HCT116 (cell line): ENCODE data around the gene LUZP2. TPM values are rescaled to one million over a fixed set of nuclear protein-coding genes. Genes with fewer than 3 reads are reported as not detected.

Experiments used
- ATAC-seq: fragments of 200-7000 bp; cut with Tn5 transposase; 2 replicates; pipeline ENCODE4 v1.9.1; 2020; ENCODE audit warnings: mild to moderate bottlenecking, moderate library complexity
- BruUV-seq: library from RNA; stranded (reverse); fragments of 400-500 nt; replicated peaks from 2 replicates; lab custom pipeline; 2021; lab: Mats Ljungman, UMichigan
- CTCF ChIA-PET: fragments of 300-600 bp; sonication (Branson Sonifier 250); formaldehyde crosslinking; loops from one replicate; lab custom pipeline; 2021; ENCODE audit warnings: antibody characterized with exemption; lab: Charles Lee
- POLR2A ChIA-PET: fragments of 300-600, 350-600 bp; sonication (Branson Sonifier 250); formaldehyde crosslinking; loops from one replicate; lab custom pipeline; 2021; ENCODE audit warnings: antibody characterized with exemption; lab: Charles Lee
- RAD21 ChIA-PET, 2 experiments: fragments of 300-600 bp; sonication (Branson Sonifier 250); formaldehyde crosslinking; loops; one replicate each; lab custom pipeline; 2023; ENCODE audit warnings: low total read pairs in 2 of 2; ENCODE audit not compliant: uncharacterized antibody in 2 of 2, unreplicated experiment in 2 of 2, low non-redundant PET in 1 of 2; lab: Charles Lee
- DNase-seq: peaks from one replicate; pipeline ENCODE4 v3.0.0-alpha.2; 2010; ENCODE audit warnings: low read depth, low spot score
- H2AFZ ChIP-seq: fragments of 200-600 bp; shearing (Covaris generic), sonication (generic); 2 replicates; pipeline ENCODE4 v1.6.1; 2017; ENCODE audit warnings: low read depth, mixed run types, mixed read lengths, antibody characterized with exemption, low read length; ENCODE audit not compliant: poor library complexity, severe bottlenecking
- H3K27ac ChIP-seq: 2 replicates; pipeline ENCODE4 v1.5.1; 2012; ENCODE audit warnings: low read depth, low read length
- H3K27me3 ChIP-seq: fragments of 200-600 bp; sonication (generic); 2 replicates; pipeline ENCODE4 v1.6.1; 2016; ENCODE audit warnings: mixed run types, low read length, mixed read lengths; ENCODE audit not compliant: insufficient read depth
- H3K36me3 ChIP-seq, 2 experiments: fragments of 200-500 bp in 1 of 2; fragments of 200-600 bp in 1 of 2; sonication (Bioruptor generic) in 1 of 2; sonication (generic) in 1 of 2; 2 replicates each; pipeline versions ENCODE4 v1.5.1 to v1.6.1; 2014 to 2016; ENCODE audit warnings: low read length in 2 of 2, inconsistent platforms in 1 of 2, mixed read lengths in 1 of 2, mixed run types in 1 of 2; ENCODE audit not compliant: insufficient read depth in 2 of 2, control insufficient read depth in 1 of 2
- H3K4me1 ChIP-seq, 2 experiments: fragments of 200-600 bp in 1 of 2; sonication (generic) in 1 of 2; 2 replicates each; pipeline versions ENCODE4 v1.5.1 to v1.6.1; 2012 to 2017; ENCODE audit warnings: low read length in 2 of 2, inconsistent platforms in 1 of 2, mild to moderate bottlenecking in 1 of 2, mixed read lengths in 1 of 2, mixed run types in 1 of 2, moderate library complexity in 1 of 2; ENCODE audit not compliant: insufficient read depth in 2 of 2, control insufficient read depth in 1 of 2
- H3K4me2 ChIP-seq: fragments of 200-600 bp; sonication (generic); 2 replicates; pipeline ENCODE4 v1.6.1; 2017; ENCODE audit warnings: mixed run types, low read length, mixed read lengths
- H3K4me3 ChIP-seq, 2 experiments: fragments of 200-600 bp in 1 of 2; sonication (generic) in 1 of 2; replicated peaks in 1 of 2; 2 replicates each; pipeline ENCODE4 v1.5.1; 2011 to 2016; ENCODE audit warnings: low read length in 2 of 2, control low read depth in 1 of 2, low read depth in 1 of 2, mild to moderate bottlenecking in 1 of 2, mixed read lengths in 1 of 2, mixed run types in 1 of 2
- H3K79me2 ChIP-seq: fragments of 200-600 bp; sonication (generic); 2 replicates; pipeline ENCODE4 v1.6.1; 2017; ENCODE audit warnings: mild to moderate bottlenecking, mixed run types, low read length, moderate library complexity, mixed read lengths; ENCODE audit not compliant: insufficient read depth
- H3K9ac ChIP-seq: fragments of 200-600 bp; sonication (generic); 2 replicates; pipeline ENCODE4 v1.6.1; 2016; ENCODE audit warnings: low read length, mixed read lengths
- H3K9me2 ChIP-seq: fragments of 200-600 bp; sonication (generic), shearing (Covaris generic); 2 replicates; pipeline ENCODE4 v1.6.1; 2017; ENCODE audit warnings: mixed run types, mild to moderate bottlenecking, moderate library complexity; ENCODE audit not compliant: insufficient read depth
- H3K9me3 ChIP-seq, 2 experiments: fragments of 200-500 bp in 1 of 2; fragments of 200-600 bp in 1 of 2; sonication (Bioruptor generic) in 1 of 2; sonication (generic) in 1 of 2; 2 replicates each; pipeline ENCODE4 v1.6.1; 2014 to 2017; ENCODE audit warnings: low read length in 2 of 2, mixed read lengths in 2 of 2, inconsistent platforms in 1 of 2, low read depth in 1 of 2, mild to moderate bottlenecking in 1 of 2, mixed run types in 1 of 2, moderate library complexity in 1 of 2; ENCODE audit not compliant: control insufficient read depth in 1 of 2, insufficient read depth in 1 of 2
- H4K20me1 ChIP-seq: fragments of 200-600 bp; sonication (generic), shearing (Covaris generic); 2 replicates; pipeline ENCODE4 v1.6.1; 2017; ENCODE audit warnings: mixed run types, mild to moderate bottlenecking, moderate library complexity; ENCODE audit not compliant: insufficient read depth
- CBX3 ChIP-seq: IDR thresholded peaks from 2 replicates; pipeline ENCODE4 v1.6.1; 2012; ENCODE audit warnings: low read depth
- ELF1 ChIP-seq: IDR thresholded peaks from 2 replicates; pipeline ENCODE4 v1.6.1; 2012; ENCODE audit warnings: low read depth, borderline replicate concordance
- EZH2 ChIP-seq: fragments of 200-600 bp; sonication (generic); IDR thresholded peaks from 2 replicates; pipeline ENCODE4 v1.6.1; 2017; ENCODE audit warnings: antibody characterized with exemption, mixed run types
- FOSL1 ChIP-seq: IDR thresholded peaks from 2 replicates; pipeline ENCODE4 v1.6.1; 2012; ENCODE audit warnings: low read depth
- JUND ChIP-seq: IDR thresholded peaks from 2 replicates; pipeline ENCODE4 v1.6.1; 2012
- POLR2A ChIP-seq: IDR thresholded peaks from 2 replicates; pipeline ENCODE4 v1.7.0; 2011; ENCODE audit warnings: borderline replicate concordance; ENCODE audit not compliant: insufficient read depth, insufficient read length; ENCODE audit errors: extremely low read depth
- POLR2AphosphoS5 ChIP-seq: IDR thresholded peaks from 2 replicates; pipeline ENCODE4 v1.6.1; 2011; ENCODE audit warnings: mild to moderate bottlenecking, low read depth, low read length, moderate library complexity
- RAD21 ChIP-seq: IDR thresholded peaks from 2 replicates; pipeline ENCODE4 v1.6.1; 2012; ENCODE audit warnings: low read depth, mild to moderate bottlenecking
- SP1 ChIP-seq: IDR thresholded peaks from 2 replicates; pipeline ENCODE4 v1.6.1; 2012; ENCODE audit warnings: low read depth
- TCF7L2 ChIP-seq: IDR thresholded peaks from 2 replicates; pipeline ENCODE4 v1.7.0; 2011; ENCODE audit warnings: borderline replicate concordance, inconsistent platforms; ENCODE audit not compliant: insufficient read depth, insufficient read length; ENCODE audit errors: extremely low read depth
- YY1 ChIP-seq: IDR thresholded peaks from 2 replicates; pipeline ENCODE4 v1.6.1; 2011; ENCODE audit warnings: low read length, low read depth, moderate library complexity, mild to moderate bottlenecking; ENCODE audit not compliant: insufficient replicate concordance; ENCODE audit errors: extremely low read depth
- ZFX ChIP-seq: fragments of 450-650 bp; IDR thresholded peaks from 2 replicates; pipeline ENCODE4 v1.6.1; 2017
- intact Hi-C: fragments of 100-400 bp; cut with micrococcal nuclease; formaldehyde crosslinking; loops from 2 replicates; pipeline ENCODE4 v1.10.0; 2022
- total RNA-seq: library from RNA; stranded (reverse); gene quantifications from one replicate; pipeline ENCODE4 v1.2.1, GENCODE V29; 2021; ENCODE audit not compliant: unreplicated experiment
- TF ChIP-seq, protein P1 (sequence below): IDR thresholded peaks from 2 replicates; pipeline ENCODE4 v1.6.1; 2012
- TF ChIP-seq, protein P2 (sequence below), 3 experiments: fragments of 200-600 bp in 1 of 3; sonication (generic) in 1 of 3; IDR thresholded peaks in 2 of 3; conservative IDR thresholded peaks in 1 of 3; 2 replicates each; pipeline ENCODE4 v1.5.1; 2012 to 2017; ENCODE audit warnings: low read depth in 2 of 3, low read length in 2 of 3, antibody characterized with exemption in 1 of 3, borderline replicate concordance in 1 of 3, control low read depth in 1 of 3, mild to moderate bottlenecking in 1 of 3, mixed read lengths in 1 of 3, mixed run types in 1 of 3, moderate library complexity in 1 of 3; ENCODE audit not compliant: insufficient read depth in 1 of 3
- TF ChIP-seq, protein P3 (sequence below): IDR thresholded peaks from 2 replicates; pipeline ENCODE4 v1.6.1; 2012
- TF ChIP-seq, protein P4 (sequence below): IDR thresholded peaks from 2 replicates; pipeline ENCODE4 v1.6.1; 2011; ENCODE audit warnings: mild to moderate bottlenecking, low read length, moderate library complexity; ENCODE audit not compliant: insufficient replicate concordance; ENCODE audit errors: extremely low read depth

The LUZP2 gene
- total RNA-seq, 1 experiment from 2014 or later: not detected

DNA sequence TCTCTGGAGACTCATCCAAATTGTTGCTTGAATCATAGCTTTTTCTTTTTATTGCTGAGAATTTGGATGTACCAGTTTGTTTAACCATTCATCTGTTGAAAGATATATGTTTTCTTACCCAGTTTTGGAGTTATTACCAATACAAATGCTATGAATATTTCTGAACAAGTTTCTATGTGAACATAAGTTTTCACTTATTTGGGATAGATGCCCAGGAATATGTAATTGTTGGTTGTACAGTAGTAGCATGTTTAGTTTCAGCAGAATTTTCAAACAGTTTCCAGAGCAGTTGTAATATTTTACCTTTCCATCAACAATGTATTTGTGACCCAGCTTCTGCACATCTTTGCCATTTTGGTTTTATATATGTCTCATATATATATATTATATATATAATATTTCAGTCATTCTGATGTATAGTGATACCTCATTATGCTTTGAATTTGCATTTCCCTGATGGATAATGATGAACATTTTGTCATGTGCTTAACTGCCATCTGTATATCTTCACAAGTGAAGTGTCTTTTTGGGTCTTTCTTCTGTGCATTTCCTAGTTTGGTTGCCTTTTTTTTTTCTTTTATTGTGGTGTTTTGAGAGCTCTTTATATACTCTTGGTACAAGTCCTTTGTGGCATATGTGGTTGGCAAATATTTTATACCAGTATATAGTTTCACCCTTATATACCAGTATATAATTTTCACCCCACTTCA lies 118.8 kb downstream of the LUZP2 start:
- H3K79me2 ChIP-seq: no peaks in the 10 kb centered on the region
- no peak for DNase-seq
- RAD21 ChIA-PET: no interaction called here
- H3K4me1 ChIP-seq: no peaks in the 10 kb centered on the region
- no peak for TF ChIP-seq SP1
- TF ChIP-seq YY1: no peak
- no peak for TF ChIP-seq CBX3
- no peak for TF ChIP-seq POLR2A
- TF ChIP-seq RAD21: no peak
- TF ChIP-seq FOSL1: no peak
- ATAC-seq: no peak
- H4K20me1 ChIP-seq: no peaks in the 10 kb centered on the region
- H3K27me3 ChIP-seq: no peaks in the 10 kb centered on the region
- H3K4me3 ChIP-seq: no peak overlapping the region
- intact Hi-C loops: no loop called here
- H3K9me3 ChIP-seq: peaks cover 8 to 16% of the 10 kb centered on the region in 2 experiments; a peak in 3 of 4 replicates
- no peaks in the 10 kb centered on the region for H3K9me2 ChIP-seq
- no peak overlapping the region for H3K4me2 ChIP-seq
- BruUV-seq: no TSS peak
- no peaks in the 10 kb centered on the region for H3K36me3 ChIP-seq
- H2AFZ ChIP-seq: no peak overlapping the region
- POLR2A ChIA-PET: no interaction called here
- CTCF ChIA-PET: no interaction called here
- H3K27ac ChIP-seq: no peak overlapping the region
- no peak overlapping the region for H3K9ac ChIP-seq

DNA sequence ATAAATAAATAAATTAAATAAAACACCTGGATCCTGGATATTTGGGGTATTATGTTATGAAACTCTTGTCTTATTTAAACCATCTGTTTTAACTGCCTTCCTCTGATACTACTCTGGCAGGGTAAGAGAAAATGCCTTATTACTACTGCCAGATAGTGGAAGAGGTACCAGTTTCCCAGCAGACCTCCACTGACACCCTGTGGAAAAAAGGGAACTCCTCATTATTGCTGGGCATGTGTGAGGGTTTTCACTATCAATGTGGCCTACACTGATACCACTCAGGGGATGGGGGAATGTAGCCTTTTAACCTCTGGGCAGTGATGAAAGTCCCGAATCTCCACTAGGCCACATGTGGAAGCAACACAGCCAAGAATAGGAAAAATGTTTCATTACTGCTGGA lies 121.0 kb downstream of the LUZP2 start:
- TF ChIP-seq, protein P1, sequence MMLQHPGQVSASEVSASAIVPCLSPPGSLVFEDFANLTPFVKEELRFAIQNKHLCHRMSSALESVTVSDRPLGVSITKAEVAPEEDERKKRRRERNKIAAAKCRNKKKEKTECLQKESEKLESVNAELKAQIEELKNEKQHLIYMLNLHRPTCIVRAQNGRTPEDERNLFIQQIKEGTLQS: no peak
- no peak for TF ChIP-seq JUND
- TF ChIP-seq POLR2AphosphoS5: no peak
- TF ChIP-seq POLR2A: no peak
- no peak for TF ChIP-seq TCF7L2
- TF ChIP-seq FOSL1: no peak
- TF ChIP-seq, protein P2, sequence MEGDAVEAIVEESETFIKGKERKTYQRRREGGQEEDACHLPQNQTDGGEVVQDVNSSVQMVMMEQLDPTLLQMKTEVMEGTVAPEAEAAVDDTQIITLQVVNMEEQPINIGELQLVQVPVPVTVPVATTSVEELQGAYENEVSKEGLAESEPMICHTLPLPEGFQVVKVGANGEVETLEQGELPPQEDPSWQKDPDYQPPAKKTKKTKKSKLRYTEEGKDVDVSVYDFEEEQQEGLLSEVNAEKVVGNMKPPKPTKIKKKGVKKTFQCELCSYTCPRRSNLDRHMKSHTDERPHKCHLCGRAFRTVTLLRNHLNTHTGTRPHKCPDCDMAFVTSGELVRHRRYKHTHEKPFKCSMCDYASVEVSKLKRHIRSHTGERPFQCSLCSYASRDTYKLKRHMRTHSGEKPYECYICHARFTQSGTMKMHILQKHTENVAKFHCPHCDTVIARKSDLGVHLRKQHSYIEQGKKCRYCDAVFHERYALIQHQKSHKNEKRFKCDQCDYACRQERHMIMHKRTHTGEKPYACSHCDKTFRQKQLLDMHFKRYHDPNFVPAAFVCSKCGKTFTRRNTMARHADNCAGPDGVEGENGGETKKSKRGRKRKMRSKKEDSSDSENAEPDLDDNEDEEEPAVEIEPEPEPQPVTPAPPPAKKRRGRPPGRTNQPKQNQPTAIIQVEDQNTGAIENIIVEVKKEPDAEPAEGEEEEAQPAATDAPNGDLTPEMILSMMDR (IDR thresholded peaks at IDR 0.05 in 2 of 3, conservative IDR thresholded peaks at IDR 0.05 in 1 of 3; ENCODE audit: borderline replicate concordance in 1 of 3, insufficient read depth in 1 of 3, low read depth in 2 of 3, low read length in 2 of 3): no peak
- TF ChIP-seq ZFX: no peak
- no peak for TF ChIP-seq EZH2
- TF ChIP-seq, protein P3, sequence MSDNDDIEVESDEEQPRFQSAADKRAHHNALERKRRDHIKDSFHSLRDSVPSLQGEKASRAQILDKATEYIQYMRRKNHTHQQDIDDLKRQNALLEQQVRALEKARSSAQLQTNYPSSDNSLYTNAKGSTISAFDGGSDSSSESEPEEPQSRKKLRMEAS: no peak
- TF ChIP-seq ELF1: no peak
- no peak for TF ChIP-seq RAD21
- TF ChIP-seq YY1: no peak
- TF ChIP-seq, protein P4, sequence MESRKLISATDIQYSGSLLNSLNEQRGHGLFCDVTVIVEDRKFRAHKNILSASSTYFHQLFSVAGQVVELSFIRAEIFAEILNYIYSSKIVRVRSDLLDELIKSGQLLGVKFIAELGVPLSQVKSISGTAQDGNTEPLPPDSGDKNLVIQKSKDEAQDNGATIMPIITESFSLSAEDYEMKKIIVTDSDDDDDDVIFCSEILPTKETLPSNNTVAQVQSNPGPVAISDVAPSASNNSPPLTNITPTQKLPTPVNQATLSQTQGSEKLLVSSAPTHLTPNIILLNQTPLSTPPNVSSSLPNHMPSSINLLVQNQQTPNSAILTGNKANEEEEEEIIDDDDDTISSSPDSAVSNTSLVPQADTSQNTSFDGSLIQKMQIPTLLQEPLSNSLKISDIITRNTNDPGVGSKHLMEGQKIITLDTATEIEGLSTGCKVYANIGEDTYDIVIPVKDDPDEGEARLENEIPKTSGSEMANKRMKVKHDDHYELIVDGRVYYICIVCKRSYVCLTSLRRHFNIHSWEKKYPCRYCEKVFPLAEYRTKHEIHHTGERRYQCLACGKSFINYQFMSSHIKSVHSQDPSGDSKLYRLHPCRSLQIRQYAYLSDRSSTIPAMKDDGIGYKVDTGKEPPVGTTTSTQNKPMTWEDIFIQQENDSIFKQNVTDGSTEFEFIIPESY: no peak
- Histone ChIP-seq H4K20me1 (no peaks in the 10 kb centered on the region), H3K9me2 (no peaks in the 10 kb centered on the region), H3K36me3 (no peaks in the 10 kb centered on the region), H3K4me2 (no peak overlapping the region), H3K27ac (no peak overlapping the region), H3K27me3 (no peaks in the 10 kb centered on the region), H3K4me3 (no peak overlapping the region), H3K9ac (no peak overlapping the region), H3K79me2 (no peaks in the 10 kb centered on the region), H2AFZ (no peak overlapping the region), H3K4me1 (no peaks in the 10 kb centered on the region), H3K9me3 (peaks cover 6 to 10% of the 10 kb centered on the region in 2 experiments; a peak in 2 of 4 replicates)
- DNase-seq (no peak), ATAC-seq (no peak)
- ChIA-PET CTCF (no interaction called here), POLR2A (no interaction called here), RAD21 (no interaction called here)
- no TSS peak for BruUV-seq
- intact Hi-C loops: no loop called here
